WTC11 (cell line): ENCODE measurements around the gene TXNRD2. TPM values are rescaled to one million over a fixed set of nuclear protein-coding genes. Genes with fewer than 3 reads are reported as not detected.

Experiments
- ATAC-seq: fragments of 200-7000 bp; cut with Tn5 transposase; 2 replicates; pipeline ENCODE4 v1.10.0; 2021; ENCODE audit warnings: mild to moderate bottlenecking, moderate library complexity
- CTCF ChIA-PET: fragments of 300-600 bp; sonication (Branson Sonifier 250); formaldehyde crosslinking; loops from one replicate; lab custom pipeline; 2021; ENCODE audit warnings: antibody characterized with exemption; lab: Charles Lee
- POLR2A ChIA-PET: fragments of 350-600 bp; sonication (Branson Sonifier 250); formaldehyde crosslinking; loops from one replicate; lab custom pipeline; 2021; ENCODE audit warnings: antibody characterized with exemption; lab: Charles Lee
- DNase-seq: peaks from one replicate; pipeline ENCODE4 v3.0.0; 2021; ENCODE audit warnings: low spot score
- H3K27ac Mint-ChIP-seq: 2 replicates; pipeline ENCODE4 v1.8.0; 2021; ENCODE audit warnings: mixed read lengths
- H3K27me3 Mint-ChIP-seq: 2 replicates; pipeline ENCODE4 v1.8.0; 2021; ENCODE audit warnings: low read depth, mild to moderate bottlenecking, moderate library complexity, mixed read lengths
- H3K36me3 Mint-ChIP-seq: 2 replicates; pipeline ENCODE4 v1.8.0; 2021; ENCODE audit warnings: mixed read lengths
- H3K4me1 Mint-ChIP-seq: 2 replicates; pipeline ENCODE4 v1.8.0; 2022; ENCODE audit warnings: mixed read lengths
- H3K4me3 Mint-ChIP-seq: 2 replicates; pipeline ENCODE4 v1.8.0; 2021; ENCODE audit warnings: mild to moderate bottlenecking, moderate library complexity, mixed read lengths
- H3K9me3 Mint-ChIP-seq: 2 replicates; pipeline ENCODE4 v1.8.0; 2021; ENCODE audit warnings: mixed read lengths
- CREB1 ChIP-seq: sonication (generic); formaldehyde crosslinking; IDR thresholded peaks from 2 replicates; pipeline ENCODE4 v1.8.0; 2023; ENCODE audit warnings: mild to moderate bottlenecking, missing genetic modification reagents
- FOXJ3 ChIP-seq: sonication (generic); formaldehyde crosslinking; IDR thresholded peaks from 2 replicates; pipeline ENCODE4 v1.9.0; 2021; ENCODE audit warnings: missing genetic modification reagents, mild to moderate bottlenecking, borderline replicate concordance
- FOXK1 ChIP-seq: sonication (generic); formaldehyde crosslinking; IDR thresholded peaks from 2 replicates; pipeline ENCODE4 v1.8.0; 2022; ENCODE audit warnings: mild to moderate bottlenecking, moderate library complexity, missing genetic modification reagents
- GRHL2 ChIP-seq: fragments of 250-450 bp; sonication (Bioruptor Pico); IDR thresholded peaks from 2 replicates; pipeline ENCODE4 v1.8.0; 2022; ENCODE audit warnings: mild to moderate bottlenecking, moderate library complexity; ENCODE audit not compliant: insufficient replicate concordance, severe bottlenecking
- HMGA2 ChIP-seq: fragments of 250-450 bp; sonication (Bioruptor Pico); IDR thresholded peaks from 2 replicates; pipeline ENCODE4 v1.4.0; 2021; ENCODE audit warnings: mild to moderate bottlenecking, moderate library complexity
- MXD4 ChIP-seq: fragments of 250-450 bp; sonication (Bioruptor Pico); IDR thresholded peaks from 2 replicates; pipeline ENCODE4 v1.8.0; 2021; ENCODE audit warnings: mild to moderate bottlenecking, moderate library complexity, borderline replicate concordance
- MYBL2 ChIP-seq: sonication (generic); formaldehyde crosslinking; IDR thresholded peaks from 2 replicates; pipeline ENCODE4 v1.8.1; 2023; ENCODE audit warnings: mild to moderate bottlenecking, moderate library complexity, missing genetic modification reagents
- NR1H2 ChIP-seq: sonication (generic); formaldehyde crosslinking; IDR thresholded peaks from 2 replicates; pipeline ENCODE4 v1.9.0; 2021; ENCODE audit warnings: mild to moderate bottlenecking, moderate library complexity, missing genetic modification reagents
- SMAD3 ChIP-seq: sonication (generic); formaldehyde crosslinking; IDR thresholded peaks from 2 replicates; pipeline ENCODE4 v1.8.0; 2022; ENCODE audit warnings: missing genetic modification reagents, mild to moderate bottlenecking, borderline replicate concordance
- TCF7 ChIP-seq: sonication (generic); formaldehyde crosslinking; IDR thresholded peaks from 2 replicates; pipeline ENCODE4 v1.8.0; 2022; ENCODE audit warnings: mild to moderate bottlenecking, low read depth, missing genetic modification reagents, moderate library complexity
- ZBTB21 ChIP-seq: sonication (generic); formaldehyde crosslinking; IDR thresholded peaks from 2 replicates; pipeline ENCODE4 v1.8.1; 2023; ENCODE audit warnings: mild to moderate bottlenecking, missing genetic modification reagents, borderline replicate concordance
- ZNF121 ChIP-seq: sonication (generic); formaldehyde crosslinking; IDR thresholded peaks from 2 replicates; pipeline ENCODE4 v1.8.0; 2023; ENCODE audit warnings: missing genetic modification reagents
- ZNF263 ChIP-seq: sonication (generic); formaldehyde crosslinking; IDR thresholded peaks from 2 replicates; pipeline ENCODE4 v1.8.1; 2022; ENCODE audit warnings: low read depth, mild to moderate bottlenecking, moderate library complexity, missing genetic modification reagents
- ZNF416 ChIP-seq: fragments of 250-450 bp; sonication (Bioruptor Pico); IDR thresholded peaks from 2 replicates; pipeline ENCODE4 v1.9.0; 2021; ENCODE audit warnings: mild to moderate bottlenecking, inconsistent platforms
- total RNA-seq: library from RNA; stranded (reverse); gene quantifications from 3 replicates; pipeline ENCODE4 v1.2.3, GENCODE V29; 2021
- TF ChIP-seq, protein P1 (sequence below): sonication (generic); formaldehyde crosslinking; IDR thresholded peaks from 2 replicates; pipeline ENCODE4 v1.8.0; 2022; ENCODE audit warnings: missing genetic modification reagents
- TF ChIP-seq, protein P2 (sequence below): sonication (generic); formaldehyde crosslinking; IDR thresholded peaks from 2 replicates; pipeline ENCODE4 v1.8.1; 2023; ENCODE audit warnings: mild to moderate bottlenecking, missing genetic modification reagents, moderate library complexity
- TF ChIP-seq, protein P3 (sequence below): sonication (generic); formaldehyde crosslinking; IDR thresholded peaks from 2 replicates; pipeline ENCODE4 v1.8.1; 2023; ENCODE audit warnings: mild to moderate bottlenecking, missing genetic modification reagents, moderate library complexity
- TF ChIP-seq, protein P4 (sequence below): sonication (generic); formaldehyde crosslinking; IDR thresholded peaks from 2 replicates; pipeline ENCODE4 v1.8.1; 2023; ENCODE audit warnings: mild to moderate bottlenecking, missing genetic modification reagents
- TF ChIP-seq, protein P5 (sequence below): sonication (generic); formaldehyde crosslinking; IDR thresholded peaks from 2 replicates; pipeline ENCODE4 v1.8.0; 2023; ENCODE audit warnings: missing genetic modification reagents, mild to moderate bottlenecking, borderline replicate concordance
- TF ChIP-seq, protein P6 (sequence below): sonication (generic); formaldehyde crosslinking; conservative IDR thresholded peaks from 2 replicates; pipeline ENCODE4 v1.8.1; 2022; ENCODE audit warnings: mild to moderate bottlenecking, missing genetic modification reagents

The TXNRD2 gene
- total RNA-seq, 1 experiment from 2014 or later: 15.9 TPM

DNA sequence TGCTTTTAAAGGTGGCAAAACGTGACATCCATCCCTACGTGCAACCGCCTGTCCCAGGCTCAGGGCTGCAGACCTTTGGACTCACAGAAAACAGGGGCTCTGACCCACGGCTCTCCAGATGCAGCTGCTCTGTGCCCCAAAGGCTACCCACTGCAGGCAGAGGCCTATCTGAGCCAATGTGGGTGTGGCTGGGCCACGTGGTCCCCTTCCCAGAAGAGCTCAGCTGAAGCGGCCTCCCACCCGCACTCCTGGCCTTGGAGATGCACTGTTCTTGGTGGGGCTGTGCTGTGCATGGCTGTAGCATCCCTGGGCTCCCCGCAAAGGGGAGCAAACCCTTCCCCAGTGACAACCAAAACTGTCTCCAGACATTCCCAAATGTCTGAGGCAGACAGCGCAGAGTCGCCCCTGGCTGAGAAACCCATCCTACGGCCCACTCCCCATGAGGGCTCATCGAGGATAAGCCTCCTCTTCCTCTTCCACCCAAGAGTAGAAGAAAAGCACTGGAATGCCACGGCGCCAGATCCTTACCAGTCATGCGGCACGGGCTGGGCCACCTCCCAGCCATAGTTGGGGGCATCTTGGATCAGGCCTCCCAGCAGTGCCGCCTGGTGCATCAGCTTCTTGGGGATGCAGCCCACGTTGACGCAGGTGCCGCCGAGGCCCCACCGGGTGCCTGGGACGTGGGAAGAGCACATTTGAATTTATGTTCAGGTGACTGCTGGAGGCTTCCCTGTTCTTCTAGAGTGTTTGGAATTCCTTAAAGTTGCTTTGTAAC, 23.1 kb downstream of the TXNRD2 start:
- TF ChIP-seq, protein P1, sequence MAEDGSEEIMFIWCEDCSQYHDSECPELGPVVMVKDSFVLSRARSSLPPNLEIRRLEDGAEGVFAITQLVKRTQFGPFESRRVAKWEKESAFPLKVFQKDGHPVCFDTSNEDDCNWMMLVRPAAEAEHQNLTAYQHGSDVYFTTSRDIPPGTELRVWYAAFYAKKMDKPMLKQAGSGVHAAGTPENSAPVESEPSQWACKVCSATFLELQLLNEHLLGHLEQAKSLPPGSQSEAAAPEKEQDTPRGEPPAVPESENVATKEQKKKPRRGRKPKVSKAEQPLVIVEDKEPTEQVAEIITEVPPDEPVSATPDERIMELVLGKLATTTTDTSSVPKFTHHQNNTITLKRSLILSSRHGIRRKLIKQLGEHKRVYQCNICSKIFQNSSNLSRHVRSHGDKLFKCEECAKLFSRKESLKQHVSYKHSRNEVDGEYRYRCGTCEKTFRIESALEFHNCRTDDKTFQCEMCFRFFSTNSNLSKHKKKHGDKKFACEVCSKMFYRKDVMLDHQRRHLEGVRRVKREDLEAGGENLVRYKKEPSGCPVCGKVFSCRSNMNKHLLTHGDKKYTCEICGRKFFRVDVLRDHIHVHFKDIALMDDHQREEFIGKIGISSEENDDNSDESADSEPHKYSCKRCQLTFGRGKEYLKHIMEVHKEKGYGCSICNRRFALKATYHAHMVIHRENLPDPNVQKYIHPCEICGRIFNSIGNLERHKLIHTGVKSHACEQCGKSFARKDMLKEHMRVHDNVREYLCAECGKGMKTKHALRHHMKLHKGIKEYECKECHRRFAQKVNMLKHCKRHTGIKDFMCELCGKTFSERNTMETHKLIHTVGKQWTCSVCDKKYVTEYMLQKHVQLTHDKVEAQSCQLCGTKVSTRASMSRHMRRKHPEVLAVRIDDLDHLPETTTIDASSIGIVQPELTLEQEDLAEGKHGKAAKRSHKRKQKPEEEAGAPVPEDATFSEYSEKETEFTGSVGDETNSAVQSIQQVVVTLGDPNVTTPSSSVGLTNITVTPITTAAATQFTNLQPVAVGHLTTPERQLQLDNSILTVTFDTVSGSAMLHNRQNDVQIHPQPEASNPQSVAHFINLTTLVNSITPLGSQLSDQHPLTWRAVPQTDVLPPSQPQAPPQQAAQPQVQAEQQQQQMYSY (CRISPR knock-in tag): no peak
- TF ChIP-seq ZBTB21: no peak
- TF ChIP-seq, protein P2, sequence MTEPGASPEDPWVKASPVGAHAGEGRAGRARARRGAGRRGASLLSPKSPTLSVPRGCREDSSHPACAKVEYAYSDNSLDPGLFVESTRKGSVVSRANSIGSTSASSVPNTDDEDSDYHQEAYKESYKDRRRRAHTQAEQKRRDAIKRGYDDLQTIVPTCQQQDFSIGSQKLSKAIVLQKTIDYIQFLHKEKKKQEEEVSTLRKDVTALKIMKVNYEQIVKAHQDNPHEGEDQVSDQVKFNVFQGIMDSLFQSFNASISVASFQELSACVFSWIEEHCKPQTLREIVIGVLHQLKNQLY (CRISPR knock-in tag): no peak
- TF ChIP-seq SMAD3 (CRISPR knock-in tag): no peak
- no peak for TF ChIP-seq MXD4 (CRISPR knock-in tag)
- TF ChIP-seq ZNF263 (CRISPR knock-in tag): no peak
- no peak for TF ChIP-seq NR1H2 (CRISPR knock-in tag)
- no peak for TF ChIP-seq GRHL2
- no peak for TF ChIP-seq ZNF121
- no peak for TF ChIP-seq HMGA2 (CRISPR knock-in tag)
- POLR2A ChIA-PET: no interaction called here
- Mint-ChIP-seq H3K9me3 (peaks cover 8% of the 10 kb centered on the region), H3K4me3 (no peak overlapping the region), H3K36me3 (peaks cover 14% of the 10 kb centered on the region), H3K27ac (no peak overlapping the region), H3K27me3 (no peaks in the 10 kb centered on the region), H3K4me1 (no peaks in the 10 kb centered on the region)
- ATAC-seq (no peak), DNase-seq (no peak)
- CTCF ChIA-PET: interaction anchor here (0.8 to 2.6 kb wide), 6 partner anchors 8 to 213 kb away, joined by 3 to 8 read pairs (median 4); no protein-coding TSS in a partner anchor

DNA sequence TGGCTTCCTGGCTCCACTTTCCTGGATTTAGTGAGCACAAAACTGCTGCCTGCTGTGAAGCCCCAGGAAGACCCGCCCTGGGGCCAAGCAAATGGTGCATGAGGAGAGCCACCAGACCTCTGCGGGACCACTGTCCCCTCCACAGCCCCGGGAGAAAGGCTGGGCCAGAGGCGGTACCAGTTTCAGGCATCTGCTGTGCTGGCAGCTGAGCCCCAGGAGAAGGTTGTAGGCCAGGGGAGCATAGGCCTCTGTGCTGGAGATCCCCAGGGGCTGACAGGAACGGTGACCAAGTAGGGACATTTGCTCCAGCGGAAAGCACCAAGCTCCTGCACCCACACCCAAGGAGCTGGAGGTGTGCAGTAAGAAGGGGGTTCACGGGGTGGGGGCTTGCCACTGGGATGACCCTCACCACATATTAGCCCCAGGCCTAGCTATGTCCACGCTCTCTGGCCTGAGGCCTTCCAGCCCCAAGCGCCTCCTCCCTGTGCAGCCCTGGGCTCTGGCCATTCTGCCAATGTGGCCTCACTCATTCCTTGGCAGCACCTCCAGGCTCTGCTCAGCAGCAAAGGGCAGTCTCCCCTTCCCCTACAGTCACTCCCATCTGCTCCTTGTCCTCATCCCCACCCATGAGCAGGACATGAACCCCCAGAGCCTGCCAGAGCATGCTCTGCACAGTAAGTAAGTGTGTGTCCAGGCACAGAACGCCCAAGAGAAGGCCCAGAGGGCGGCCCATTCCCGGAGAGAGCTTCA, 24.1 kb downstream of the TXNRD2 start:
- peaks cover 17% of the 10 kb centered on the region for H3K36me3 Mint-ChIP-seq
- ChIA-PET POLR2A (no interaction called here), CTCF (interaction anchor here (1.0 to 2.6 kb wide), 5 partner anchors 7 to 187 kb away, joined by 3 to 8 read pairs (median 5); no protein-coding TSS in a partner anchor)
- H3K27ac Mint-ChIP-seq: no peak overlapping the region
- H3K4me1 Mint-ChIP-seq: no peaks in the 10 kb centered on the region
- DNase-seq (no peak), ATAC-seq (no peak)
- H3K9me3 Mint-ChIP-seq: peaks cover 9% of the 10 kb centered on the region
- no peak overlapping the region for H3K4me3 Mint-ChIP-seq
- no peak for TF ChIP-seq TCF7 (CRISPR knock-in tag)
- no peak for TF ChIP-seq CREB1 (CRISPR knock-in tag)
- no peak for TF ChIP-seq MYBL2
- TF ChIP-seq, protein P3, sequence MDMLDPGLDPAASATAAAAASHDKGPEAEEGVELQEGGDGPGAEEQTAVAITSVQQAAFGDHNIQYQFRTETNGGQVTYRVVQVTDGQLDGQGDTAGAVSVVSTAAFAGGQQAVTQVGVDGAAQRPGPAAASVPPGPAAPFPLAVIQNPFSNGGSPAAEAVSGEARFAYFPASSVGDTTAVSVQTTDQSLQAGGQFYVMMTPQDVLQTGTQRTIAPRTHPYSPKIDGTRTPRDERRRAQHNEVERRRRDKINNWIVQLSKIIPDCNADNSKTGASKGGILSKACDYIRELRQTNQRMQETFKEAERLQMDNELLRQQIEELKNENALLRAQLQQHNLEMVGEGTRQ (CRISPR knock-in tag): no peak
- TF ChIP-seq, protein P4, sequence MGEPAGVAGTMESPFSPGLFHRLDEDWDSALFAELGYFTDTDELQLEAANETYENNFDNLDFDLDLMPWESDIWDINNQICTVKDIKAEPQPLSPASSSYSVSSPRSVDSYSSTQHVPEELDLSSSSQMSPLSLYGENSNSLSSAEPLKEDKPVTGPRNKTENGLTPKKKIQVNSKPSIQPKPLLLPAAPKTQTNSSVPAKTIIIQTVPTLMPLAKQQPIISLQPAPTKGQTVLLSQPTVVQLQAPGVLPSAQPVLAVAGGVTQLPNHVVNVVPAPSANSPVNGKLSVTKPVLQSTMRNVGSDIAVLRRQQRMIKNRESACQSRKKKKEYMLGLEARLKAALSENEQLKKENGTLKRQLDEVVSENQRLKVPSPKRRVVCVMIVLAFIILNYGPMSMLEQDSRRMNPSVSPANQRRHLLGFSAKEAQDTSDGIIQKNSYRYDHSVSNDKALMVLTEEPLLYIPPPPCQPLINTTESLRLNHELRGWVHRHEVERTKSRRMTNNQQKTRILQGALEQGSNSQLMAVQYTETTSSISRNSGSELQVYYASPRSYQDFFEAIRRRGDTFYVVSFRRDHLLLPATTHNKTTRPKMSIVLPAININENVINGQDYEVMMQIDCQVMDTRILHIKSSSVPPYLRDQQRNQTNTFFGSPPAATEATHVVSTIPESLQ (CRISPR knock-in tag): no peak
- no peak for TF ChIP-seq ZNF416
- no peak for TF ChIP-seq FOXK1
- no peak for TF ChIP-seq FOXJ3 (CRISPR knock-in tag)
- TF ChIP-seq, protein P5, sequence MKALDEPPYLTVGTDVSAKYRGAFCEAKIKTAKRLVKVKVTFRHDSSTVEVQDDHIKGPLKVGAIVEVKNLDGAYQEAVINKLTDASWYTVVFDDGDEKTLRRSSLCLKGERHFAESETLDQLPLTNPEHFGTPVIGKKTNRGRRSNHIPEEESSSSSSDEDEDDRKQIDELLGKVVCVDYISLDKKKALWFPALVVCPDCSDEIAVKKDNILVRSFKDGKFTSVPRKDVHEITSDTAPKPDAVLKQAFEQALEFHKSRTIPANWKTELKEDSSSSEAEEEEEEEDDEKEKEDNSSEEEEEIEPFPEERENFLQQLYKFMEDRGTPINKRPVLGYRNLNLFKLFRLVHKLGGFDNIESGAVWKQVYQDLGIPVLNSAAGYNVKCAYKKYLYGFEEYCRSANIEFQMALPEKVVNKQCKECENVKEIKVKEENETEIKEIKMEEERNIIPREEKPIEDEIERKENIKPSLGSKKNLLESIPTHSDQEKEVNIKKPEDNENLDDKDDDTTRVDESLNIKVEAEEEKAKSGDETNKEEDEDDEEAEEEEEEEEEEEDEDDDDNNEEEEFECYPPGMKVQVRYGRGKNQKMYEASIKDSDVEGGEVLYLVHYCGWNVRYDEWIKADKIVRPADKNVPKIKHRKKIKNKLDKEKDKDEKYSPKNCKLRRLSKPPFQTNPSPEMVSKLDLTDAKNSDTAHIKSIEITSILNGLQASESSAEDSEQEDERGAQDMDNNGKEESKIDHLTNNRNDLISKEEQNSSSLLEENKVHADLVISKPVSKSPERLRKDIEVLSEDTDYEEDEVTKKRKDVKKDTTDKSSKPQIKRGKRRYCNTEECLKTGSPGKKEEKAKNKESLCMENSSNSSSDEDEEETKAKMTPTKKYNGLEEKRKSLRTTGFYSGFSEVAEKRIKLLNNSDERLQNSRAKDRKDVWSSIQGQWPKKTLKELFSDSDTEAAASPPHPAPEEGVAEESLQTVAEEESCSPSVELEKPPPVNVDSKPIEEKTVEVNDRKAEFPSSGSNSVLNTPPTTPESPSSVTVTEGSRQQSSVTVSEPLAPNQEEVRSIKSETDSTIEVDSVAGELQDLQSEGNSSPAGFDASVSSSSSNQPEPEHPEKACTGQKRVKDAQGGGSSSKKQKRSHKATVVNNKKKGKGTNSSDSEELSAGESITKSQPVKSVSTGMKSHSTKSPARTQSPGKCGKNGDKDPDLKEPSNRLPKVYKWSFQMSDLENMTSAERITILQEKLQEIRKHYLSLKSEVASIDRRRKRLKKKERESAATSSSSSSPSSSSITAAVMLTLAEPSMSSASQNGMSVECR (CRISPR knock-in tag): no peak
- TF ChIP-seq, protein P6, sequence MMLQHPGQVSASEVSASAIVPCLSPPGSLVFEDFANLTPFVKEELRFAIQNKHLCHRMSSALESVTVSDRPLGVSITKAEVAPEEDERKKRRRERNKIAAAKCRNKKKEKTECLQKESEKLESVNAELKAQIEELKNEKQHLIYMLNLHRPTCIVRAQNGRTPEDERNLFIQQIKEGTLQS: no peak
- no peak for TF ChIP-seq SMAD3 (CRISPR knock-in tag)
- TF ChIP-seq ZBTB21: no peak
- no peaks in the 10 kb centered on the region for H3K27me3 Mint-ChIP-seq
